HEK293T (cell line): ENCODE data around the gene GRID2.

ENCODE experiments used
- CTCF ChIA-PET: fragments of 350-600 bp; formaldehyde crosslinking; extraction: SDS; loops from one replicate; lab custom pipeline; 2021; ENCODE audit warnings: antibody characterized with exemption, inconsistent platforms; lab: Yijun Ruan, JAX
- POLR2A ChIA-PET: fragments of 350-600 bp; formaldehyde crosslinking; extraction: SDS; loops from one replicate; lab custom pipeline; 2020; ENCODE audit warnings: antibody characterized with exemption, inconsistent platforms; lab: Yijun Ruan, JAX
- DNase-seq: peaks from one replicate; pipeline ENCODE4 v3.0.0; 2012; ENCODE audit warnings: mixed read lengths; ENCODE audit errors: extremely low spot score
- ARNT ChIP-seq: fragments of 450-650 bp; IDR thresholded peaks from 2 replicates; pipeline ENCODE4 v1.6.1; 2017; ENCODE audit warnings: mild to moderate bottlenecking
- BHLHE40 ChIP-seq: fragments of 450-650 bp; IDR thresholded peaks from 2 replicates; pipeline ENCODE4 v1.6.1; 2016; ENCODE audit warnings: mild to moderate bottlenecking, moderate library complexity, borderline replicate concordance
- CTBP1 ChIP-seq: fragments of 450-650 bp; IDR thresholded peaks from 2 replicates; pipeline ENCODE4 v1.6.1; 2016; ENCODE audit warnings: borderline replicate concordance
- ELF4 ChIP-seq: fragments of 450-650 bp; IDR thresholded peaks from 2 replicates; pipeline ENCODE4 v1.6.1; 2017; ENCODE audit warnings: antibody characterized with exemption
- FOXA1 ChIP-seq: fragments of 450-650 bp; IDR thresholded peaks from 2 replicates; pipeline ENCODE4 v1.6.1; 2016; ENCODE audit warnings: mild to moderate bottlenecking
- FOXK2 ChIP-seq: fragments of 450-650 bp; IDR thresholded peaks from 2 replicates; pipeline ENCODE4 v1.6.1; 2016; ENCODE audit warnings: mild to moderate bottlenecking
- FOXM1 ChIP-seq: fragments of 450-650 bp; IDR thresholded peaks from 2 replicates; pipeline ENCODE4 v1.6.1; 2017; ENCODE audit warnings: mild to moderate bottlenecking, borderline replicate concordance
- HDGF ChIP-seq: fragments of 450-650 bp; IDR thresholded peaks from 2 replicates; pipeline ENCODE4 v1.6.1; 2017; ENCODE audit warnings: antibody characterized with exemption, borderline replicate concordance
- L3MBTL2 ChIP-seq: fragments of 450-650 bp; conservative IDR thresholded peaks from 2 replicates; pipeline ENCODE4 v1.6.1; 2016; ENCODE audit warnings: mild to moderate bottlenecking
- LEF1 ChIP-seq: fragments of 450-650 bp; IDR thresholded peaks from 2 replicates; pipeline ENCODE4 v1.6.1; 2017; ENCODE audit warnings: mild to moderate bottlenecking, borderline replicate concordance
- NFRKB ChIP-seq: fragments of 450-650 bp; IDR thresholded peaks from 2 replicates; pipeline ENCODE4 v1.6.1; 2016; ENCODE audit warnings: mild to moderate bottlenecking, moderate library complexity
- PKNOX1 ChIP-seq: fragments of 450-650 bp; IDR thresholded peaks from 2 replicates; pipeline ENCODE4 v1.6.1; 2016
- SP1 ChIP-seq: fragments of 450-650 bp; IDR thresholded peaks from 2 replicates; pipeline ENCODE4 v1.6.1; 2017
- SUZ12 ChIP-seq: fragments of 450-650 bp; IDR thresholded peaks from 2 replicates; pipeline ENCODE4 v1.6.1; 2016; ENCODE audit warnings: mild to moderate bottlenecking
- TARDBP ChIP-seq: fragments of 450-650 bp; IDR thresholded peaks from 2 replicates; pipeline ENCODE4 v1.6.1; 2016
- ZNF384 ChIP-seq: fragments of 450-650 bp; IDR thresholded peaks from 2 replicates; pipeline ENCODE4 v1.6.1; 2016

The GRID2 gene

GRCh38 chr4:93132631-93133030 is 828.9 kb downstream of the GRID2 start:
- TF ChIP-seq ZNF384: no peak
- CTCF ChIA-PET: no interaction called here
- DNase-seq: no peak
- POLR2A ChIA-PET: no interaction called here

- ChIA-PET CTCF (no interaction called here), POLR2A (no interaction called here)
- TF ChIP-seq FOXA1: no peak
- TF ChIP-seq SUZ12: no peak
- no peak for TF ChIP-seq PKNOX1
- TF ChIP-seq SP1: no peak
- no peak for TF ChIP-seq FOXM1
- TF ChIP-seq NFRKB: no peak
- TF ChIP-seq ELF4: no peak
- no peak for TF ChIP-seq TARDBP
- TF ChIP-seq L3MBTL2: no peak
- DNase-seq: no peak
Measured at GRCh38 chr4:93139118-93139517, 835.4 kb downstream of the GRID2 start.

- POLR2A ChIA-PET: no interaction called here
- CTCF ChIA-PET: no interaction called here
- no peak for DNase-seq
- TF ChIP-seq ARNT (no peak), FOXK2 (no peak), LEF1 (no peak), FOXA1 (no peak), HDGF (no peak), L3MBTL2 (no peak), FOXM1 (no peak), NFRKB (no peak), ELF4 (no peak), TARDBP (no peak), BHLHE40 (no peak), ZNF384 (no peak), PKNOX1 (no peak), CTBP1 (no peak), SUZ12 (no peak), SP1 (no peak)
Measured at GRCh38 chr4:93143902-93144301, 840.1 kb downstream of the GRID2 start.

GRCh38 chr4:93144644-93145043 is 840.9 kb downstream of the GRID2 start:
- no peak for DNase-seq
- CTCF ChIA-PET: no interaction called here
- POLR2A ChIA-PET: no interaction called here
- TF ChIP-seq FOXM1 (no peak), CTBP1 (peak; percentile 86), LEF1 (peak; percentile 78; the same call in 1 of the 2 replicates), PKNOX1 (peak; percentile 96)

GRCh38 chr4:93147524-93148212 is 843.9 kb downstream of the GRID2 start:
- ChIA-PET CTCF (no interaction called here), POLR2A (no interaction called here)
- DNase-seq: peak; percentile 61
- TF ChIP-seq LEF1 (0 out of 2 replicates have a peak, but pooled peaks have one; percentile 51), CTBP1 (peak; percentile 84), ARNT (peak; percentile 35; the same call in 1 of the 2 replicates), ZNF384 (peak; percentile 35; the same call in 1 of the 2 replicates), FOXM1 (no peak), PKNOX1 (peak; percentile 91), TARDBP (no peak)

GRCh38 chr4:93152491-93152890 is 848.7 kb downstream of the GRID2 start:
- POLR2A ChIA-PET: no interaction called here
- TF ChIP-seq SUZ12 (no peak), BHLHE40 (no peak), FOXM1 (no peak), SP1 (no peak), FOXK2 (no peak), HDGF (no peak)
- CTCF ChIA-PET: no interaction called here
- DNase-seq: no peak

- POLR2A ChIA-PET: no interaction called here
- no peak for DNase-seq
- TF ChIP-seq HDGF (no peak), NFRKB (no peak), L3MBTL2 (no peak), FOXA1 (no peak), CTBP1 (no peak), FOXM1 (no peak), BHLHE40 (no peak), TARDBP (no peak), SP1 (no peak), LEF1 (no peak), ARNT (no peak)
- CTCF ChIA-PET: interaction anchor here (0.6 to 1.2 kb wide), 4 partner anchors 16 to 964 kb away, joined by 3 to 4 read pairs (median 3); no protein-coding TSS in a partner anchor
Measured at GRCh38 chr4:93157986-93158385, 854.2 kb downstream of the GRID2 start.
